Ishikawa (cell line): Measurements from ENCODE around the gene PCDHA8.

ENCODE experiments used
- CEBPB ChIP-seq: IDR thresholded peaks from 2 replicates; pipeline ENCODE4 v1.6.1; 2012
- CREB1 ChIP-seq: IDR thresholded peaks from 2 replicates; pipeline ENCODE4 v1.6.1; 2012; ENCODE audit warnings: low read depth
- EGR1 ChIP-seq: IDR thresholded peaks from 2 replicates; pipeline ENCODE4 v1.6.1; 2012
- EP300 ChIP-seq: IDR thresholded peaks from 2 replicates; pipeline ENCODE4 v1.6.1; 2012; ENCODE audit warnings: borderline replicate concordance
- FOXM1 ChIP-seq: IDR thresholded peaks from 2 replicates; pipeline ENCODE4 v1.6.1; 2012; ENCODE audit warnings: low read depth, borderline replicate concordance
- NFIC ChIP-seq: IDR thresholded peaks from 2 replicates; pipeline ENCODE4 v1.6.1; 2012
- RAD21 ChIP-seq: IDR thresholded peaks from 2 replicates; pipeline ENCODE4 v1.6.1; 2012; ENCODE audit warnings: low read depth
- TAF1 ChIP-seq: IDR thresholded peaks from 2 replicates; pipeline ENCODE4 v1.6.1; 2012; ENCODE audit warnings: low read depth, mild to moderate bottlenecking
- TCF12 ChIP-seq: IDR thresholded peaks from 2 replicates; pipeline ENCODE4 v1.6.1; 2012; ENCODE audit warnings: low read depth
- TEAD4 ChIP-seq: IDR thresholded peaks from 2 replicates; pipeline ENCODE4 v1.6.1; 2012
- YY1 ChIP-seq: IDR thresholded peaks from 2 replicates; pipeline ENCODE4 v1.6.1; 2012; ENCODE audit warnings: low read depth
- ZBTB7A ChIP-seq: IDR thresholded peaks from 2 replicates; pipeline ENCODE4 v1.6.1; 2012; ENCODE audit warnings: low read depth
- TF ChIP-seq, protein P1 (sequence below): IDR thresholded peaks from 2 replicates; pipeline ENCODE4 v1.6.1; 2012
- TF ChIP-seq, protein P2 (sequence below): IDR thresholded peaks from 2 replicates; pipeline ENCODE4 v1.6.1; 2012; ENCODE audit warnings: low read depth, mild to moderate bottlenecking
- TF ChIP-seq, protein P3 (sequence below): IDR thresholded peaks from 2 replicates; pipeline ENCODE4 v1.6.1; 2012

PCDHA8 gene

DNA sequence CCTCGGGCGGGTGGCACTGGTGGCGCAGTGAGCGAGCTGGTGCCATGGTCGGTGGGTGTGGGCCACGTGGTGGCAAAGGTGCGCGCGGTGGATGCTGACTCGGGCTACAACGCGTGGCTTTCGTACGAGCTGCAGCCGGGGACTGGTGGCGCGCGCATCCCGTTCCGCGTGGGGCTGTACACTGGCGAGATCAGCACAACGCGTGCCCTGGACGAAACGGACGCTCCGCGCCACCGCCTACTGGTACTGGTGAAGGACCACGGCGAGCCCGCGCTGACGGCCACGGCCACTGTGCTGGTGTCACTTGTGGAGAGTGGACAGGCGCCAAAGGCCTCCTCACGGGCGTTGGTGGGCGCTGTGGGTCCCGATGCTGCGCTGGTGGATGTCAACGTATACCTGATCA lies 32.1 kb upstream of the PCDHA8 start:
- TF ChIP-seq EGR1: no peak
- TF ChIP-seq TAF1: no peak
- no peak for TF ChIP-seq ZBTB7A
- TF ChIP-seq, protein P1, sequence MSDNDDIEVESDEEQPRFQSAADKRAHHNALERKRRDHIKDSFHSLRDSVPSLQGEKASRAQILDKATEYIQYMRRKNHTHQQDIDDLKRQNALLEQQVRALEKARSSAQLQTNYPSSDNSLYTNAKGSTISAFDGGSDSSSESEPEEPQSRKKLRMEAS: no peak
- no peak for TF ChIP-seq EP300
- TF ChIP-seq, protein P2, sequence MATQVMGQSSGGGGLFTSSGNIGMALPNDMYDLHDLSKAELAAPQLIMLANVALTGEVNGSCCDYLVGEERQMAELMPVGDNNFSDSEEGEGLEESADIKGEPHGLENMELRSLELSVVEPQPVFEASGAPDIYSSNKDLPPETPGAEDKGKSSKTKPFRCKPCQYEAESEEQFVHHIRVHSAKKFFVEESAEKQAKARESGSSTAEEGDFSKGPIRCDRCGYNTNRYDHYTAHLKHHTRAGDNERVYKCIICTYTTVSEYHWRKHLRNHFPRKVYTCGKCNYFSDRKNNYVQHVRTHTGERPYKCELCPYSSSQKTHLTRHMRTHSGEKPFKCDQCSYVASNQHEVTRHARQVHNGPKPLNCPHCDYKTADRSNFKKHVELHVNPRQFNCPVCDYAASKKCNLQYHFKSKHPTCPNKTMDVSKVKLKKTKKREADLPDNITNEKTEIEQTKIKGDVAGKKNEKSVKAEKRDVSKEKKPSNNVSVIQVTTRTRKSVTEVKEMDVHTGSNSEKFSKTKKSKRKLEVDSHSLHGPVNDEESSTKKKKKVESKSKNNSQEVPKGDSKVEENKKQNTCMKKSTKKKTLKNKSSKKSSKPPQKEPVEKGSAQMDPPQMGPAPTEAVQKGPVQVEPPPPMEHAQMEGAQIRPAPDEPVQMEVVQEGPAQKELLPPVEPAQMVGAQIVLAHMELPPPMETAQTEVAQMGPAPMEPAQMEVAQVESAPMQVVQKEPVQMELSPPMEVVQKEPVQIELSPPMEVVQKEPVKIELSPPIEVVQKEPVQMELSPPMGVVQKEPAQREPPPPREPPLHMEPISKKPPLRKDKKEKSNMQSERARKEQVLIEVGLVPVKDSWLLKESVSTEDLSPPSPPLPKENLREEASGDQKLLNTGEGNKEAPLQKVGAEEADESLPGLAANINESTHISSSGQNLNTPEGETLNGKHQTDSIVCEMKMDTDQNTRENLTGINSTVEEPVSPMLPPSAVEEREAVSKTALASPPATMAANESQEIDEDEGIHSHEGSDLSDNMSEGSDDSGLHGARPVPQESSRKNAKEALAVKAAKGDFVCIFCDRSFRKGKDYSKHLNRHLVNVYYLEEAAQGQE: no peak
- no peak for TF ChIP-seq FOXM1

DNA sequence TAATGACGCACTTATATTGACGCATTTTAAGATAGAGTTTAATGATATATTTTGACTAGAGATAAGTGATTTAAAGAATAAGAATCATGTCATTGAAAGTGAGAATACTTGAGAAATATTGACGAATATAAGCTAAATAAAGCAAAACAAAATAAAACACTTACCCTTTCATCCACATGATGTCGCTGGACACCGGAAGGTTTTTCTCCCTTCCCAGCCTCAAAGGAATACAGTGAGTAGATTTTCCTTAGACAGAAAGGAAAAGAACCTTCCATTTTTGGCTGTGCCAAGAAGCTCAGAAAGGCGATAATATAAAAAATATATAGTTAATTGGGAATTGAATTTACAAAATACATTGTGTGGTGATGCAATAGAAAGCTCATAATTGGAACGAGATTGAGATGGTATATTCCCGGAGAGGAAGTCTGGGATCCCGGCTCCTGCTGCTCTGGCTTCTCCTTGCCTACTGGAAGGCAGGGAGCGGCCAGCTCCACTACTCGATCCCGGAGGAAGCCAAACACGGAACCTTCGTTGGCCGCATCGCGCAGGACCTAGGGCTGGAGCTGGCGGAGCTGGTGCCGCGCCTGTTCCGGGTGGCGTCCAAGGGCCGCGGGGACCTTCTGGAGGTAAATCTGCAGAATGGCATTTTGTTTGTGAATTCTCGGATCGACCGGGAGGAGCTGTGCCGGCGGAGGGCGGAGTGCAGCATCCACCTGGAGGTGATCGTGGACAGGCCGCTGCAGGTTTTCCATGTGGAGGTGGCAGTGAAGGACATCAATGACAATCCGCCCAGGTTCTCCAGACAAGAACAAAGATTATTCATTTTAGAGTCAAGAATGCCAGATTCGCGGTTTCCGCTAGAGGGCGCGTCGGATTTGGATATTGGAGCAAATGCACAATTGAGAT lies 19.4 kb upstream of the PCDHA8 start, which contains the start of gene PCDHA5:
Gene PCDHA5 (plus strand): TSS at position 239 of the 906 bp plus-strand sequence.
- TF ChIP-seq EP300 (no peak), RAD21 (peak; percentile 9; the same call in 1 of the 2 replicates)

DNA sequence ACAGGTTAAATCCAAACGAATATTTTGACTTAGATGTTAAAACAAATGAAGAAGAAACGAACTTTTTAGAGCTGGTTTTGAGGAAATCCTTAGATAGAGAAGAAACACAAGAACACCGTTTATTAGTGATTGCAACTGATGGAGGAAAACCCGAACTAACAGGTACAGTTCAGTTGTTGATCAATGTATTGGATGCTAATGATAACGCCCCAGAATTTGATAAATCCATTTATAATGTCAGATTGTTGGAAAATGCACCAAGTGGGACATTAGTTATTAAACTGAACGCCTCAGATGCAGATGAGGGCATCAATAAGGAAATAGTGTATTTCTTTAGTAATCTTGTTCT lies 18.7 kb upstream of the PCDHA8 start:
- TF ChIP-seq, protein P2: no peak
- no peak for TF ChIP-seq CREB1
- TF ChIP-seq, protein P3, sequence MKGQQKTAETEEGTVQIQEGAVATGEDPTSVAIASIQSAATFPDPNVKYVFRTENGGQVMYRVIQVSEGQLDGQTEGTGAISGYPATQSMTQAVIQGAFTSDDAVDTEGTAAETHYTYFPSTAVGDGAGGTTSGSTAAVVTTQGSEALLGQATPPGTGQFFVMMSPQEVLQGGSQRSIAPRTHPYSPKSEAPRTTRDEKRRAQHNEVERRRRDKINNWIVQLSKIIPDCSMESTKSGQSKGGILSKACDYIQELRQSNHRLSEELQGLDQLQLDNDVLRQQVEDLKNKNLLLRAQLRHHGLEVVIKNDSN: no peak
- no peak for TF ChIP-seq NFIC
- no peak for TF ChIP-seq EGR1
- no peak for TF ChIP-seq RAD21
- TF ChIP-seq ZBTB7A: no peak
- no peak for TF ChIP-seq TCF12
- TF ChIP-seq EP300: no peak
- TF ChIP-seq TEAD4: no peak
- TF ChIP-seq CEBPB: no peak

DNA sequence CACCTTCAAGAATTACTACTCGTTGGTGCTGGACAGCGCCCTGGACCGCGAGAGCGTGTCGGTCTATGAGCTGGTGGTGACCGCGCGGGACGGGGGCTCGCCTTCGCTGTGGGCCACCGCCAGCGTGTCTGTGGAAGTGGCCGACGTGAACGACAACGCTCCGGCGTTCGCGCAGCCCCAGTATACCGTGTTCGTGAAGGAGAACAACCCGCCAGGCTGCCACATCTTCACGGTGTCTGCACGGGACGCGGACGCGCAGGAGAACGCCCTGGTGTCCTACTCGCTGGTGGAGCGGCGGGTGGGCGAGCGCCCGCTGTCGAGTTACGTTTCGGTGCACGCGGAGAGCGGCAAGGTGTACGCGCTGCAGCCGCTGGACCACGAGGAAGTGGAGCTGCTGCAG lies 18.0 kb upstream of the PCDHA8 start:
- TF ChIP-seq, protein P2: peak; percentile 34; the same call in 1 of the 2 replicates

DNA sequence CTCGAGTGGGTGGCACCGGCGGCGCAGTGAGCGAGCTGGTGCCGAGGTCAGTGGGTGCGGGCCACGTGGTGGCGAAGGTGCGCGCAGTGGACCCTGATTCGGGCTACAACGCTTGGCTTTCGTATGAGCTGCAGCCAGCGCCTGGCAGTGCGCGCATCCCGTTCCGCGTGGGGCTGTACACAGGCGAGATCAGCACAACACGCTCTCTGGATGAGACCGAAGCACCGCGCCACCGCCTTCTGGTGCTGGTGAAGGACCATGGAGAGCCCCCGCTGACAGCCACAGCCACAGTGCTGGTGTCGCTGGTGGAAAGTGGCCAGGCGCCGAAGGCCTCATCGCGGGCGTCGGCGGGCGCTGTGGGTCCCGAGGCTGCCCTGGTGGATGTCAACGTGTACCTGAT lies 17.5 kb upstream of the PCDHA8 start:
- TF ChIP-seq YY1 (no peak), FOXM1 (no peak), EP300 (no peak), TCF12 (no peak), EGR1 (no peak), TEAD4 (no peak), ZBTB7A (no peak), NFIC (no peak), RAD21 (no peak), TAF1 (no peak), CREB1 (no peak)
- TF ChIP-seq, protein P2: no peak
- TF ChIP-seq, protein P3: no peak
- TF ChIP-seq, protein P1: no peak
